B cell (primary cell): ENCODE data around the gene TMEM176A. TPM values are rescaled to one million over a fixed set of nuclear protein-coding genes. Genes with fewer than 3 reads are reported as not detected.

Experiments
- ATAC-seq: fragments of 200-7000 bp; cut with Tn5 transposase; one replicate; pipeline ENCODE4 v1.10.0; 2021; ENCODE audit warnings: low read depth, mild to moderate bottlenecking, moderate number of reproducible peaks, moderate library complexity
- CTCF ChIA-PET: fragments of 350-600 bp; sonication (Branson Sonifier 250); formaldehyde crosslinking; loops from one replicate; lab custom pipeline; 2021; ENCODE audit warnings: antibody characterized with exemption, inconsistent platforms; lab: Charles Lee
- POLR2A ChIA-PET: fragments of 350-600 bp; sonication (Branson Sonifier 250); formaldehyde crosslinking; loops from one replicate; lab custom pipeline; 2021; ENCODE audit warnings: antibody characterized with exemption; lab: Charles Lee
- DNase-seq: peaks from one replicate; pipeline ENCODE4 v3.0.0; 2013
- H2AFZ ChIP-seq: 2 replicates; pipeline ENCODE4 v1.6.1; 2012; ENCODE audit warnings: mild to moderate bottlenecking, low read depth, low read length; ENCODE audit not compliant: insufficient read depth, poor library complexity, severe bottlenecking
- H3K27ac ChIP-seq, 2 donors: 1 replicate in 1 of 2; 2 replicates in 1 of 2; pipeline ENCODE4 v1.5.1; 2012 to 2013; ENCODE audit warnings: low read length in 2 of 2, mild to moderate bottlenecking in 2 of 2, moderate library complexity in 1 of 2
- H3K27me3 ChIP-seq, 4 experiments: fragments of 200-600 bp in 1 of 4; sonication (generic) in 1 of 4; replicated peaks in 1 of 4; 1 replicate in 2 of 4; 2 replicates in 2 of 4; pipeline versions ENCODE4 v1.6.1 to v1.7.0; 2013 to 2016; ENCODE audit warnings: low read length in 3 of 4, mild to moderate bottlenecking in 2 of 4, mixed read lengths in 1 of 4, moderate library complexity in 1 of 4; ENCODE audit not compliant: insufficient read depth in 4 of 4, control insufficient read depth in 3 of 4; ENCODE audit errors: control extremely low read depth in 1 of 4
- H3K36me3 ChIP-seq, 2 experiments: replicated peaks in 1 of 2; 1 replicate in 1 of 2; 2 replicates in 1 of 2; pipeline versions ENCODE4 v1.6.1 to v1.7.1; 2013; ENCODE audit warnings: low read length in 1 of 2; ENCODE audit not compliant: insufficient read depth in 2 of 2, control insufficient read depth in 1 of 2; ENCODE audit errors: control extremely low read depth in 1 of 2, extremely low read depth in 1 of 2
- H3K4me1 ChIP-seq, 2 donors: fragments of 200-600 bp in 1 of 2; sonication (generic) in 1 of 2; 1 replicate in 1 of 2; 2 replicates in 1 of 2; pipeline versions ENCODE4 v1.5.1 to v1.6.1; 2013 to 2017; ENCODE audit warnings: low read length in 2 of 2; ENCODE audit not compliant: control insufficient read depth in 2 of 2, insufficient read depth in 2 of 2
- H3K4me2 ChIP-seq: replicated peaks from 2 replicates; pipeline ENCODE3; 2012; ENCODE audit warnings: mild to moderate bottlenecking, low read depth, low read length; ENCODE audit not compliant: poor library complexity, severe bottlenecking
- H3K4me3 ChIP-seq, 5 experiments: fragments of 200-600 bp in 1 of 5; sonication (generic) in 1 of 5; 1 replicate in 3 of 5; 2 replicates in 2 of 5; pipeline versions ENCODE4 v1.5.1 to v1.7.0; 2011 to 2016; ENCODE audit warnings: low read length in 4 of 5, mild to moderate bottlenecking in 4 of 5, low read depth in 2 of 5, control low read depth in 1 of 5, moderate library complexity in 1 of 5; ENCODE audit not compliant: insufficient read depth in 1 of 5; ENCODE audit errors: control extremely low read depth in 1 of 5, extremely low read depth in 1 of 5
- H3K79me2 ChIP-seq: fragments of 200-600 bp; sonication (generic); one replicate; pipeline ENCODE4 v1.6.0; 2016; ENCODE audit warnings: low read length; ENCODE audit not compliant: control insufficient read depth, insufficient read depth
- H3K9ac ChIP-seq: fragments of 200-600 bp; sonication (generic); 2 replicates; pipeline ENCODE4 v1.6.1; 2017; ENCODE audit warnings: mild to moderate bottlenecking, low read length, moderate library complexity
- H3K9me3 ChIP-seq, 3 donors: one replicate each; pipeline versions ENCODE4 v1.6.1 to v1.7.1; 2013; ENCODE audit warnings: low read length in 2 of 3; ENCODE audit not compliant: control insufficient read depth in 2 of 3, insufficient read depth in 1 of 3; ENCODE audit errors: control extremely low read depth in 1 of 3
- H4K20me1 ChIP-seq: 2 replicates; pipeline ENCODE4 v1.6.0; 2012; ENCODE audit warnings: mild to moderate bottlenecking, low read length; ENCODE audit not compliant: insufficient read depth, control insufficient read depth, poor library complexity, severe bottlenecking
- H3K27ac Mint-ChIP-seq: one replicate; pipeline ENCODE4 v1.8.0; 2021; ENCODE audit warnings: mixed read lengths
- H3K27me3 Mint-ChIP-seq: one replicate; pipeline ENCODE4 v1.8.0; 2021; ENCODE audit warnings: mixed read lengths
- H3K4me1 Mint-ChIP-seq: one replicate; pipeline ENCODE4 v1.8.0; 2021; ENCODE audit warnings: mixed read lengths
- H3K4me3 Mint-ChIP-seq: one replicate; pipeline ENCODE4 v1.8.0; 2021; ENCODE audit warnings: mixed read lengths
- H3K9me3 Mint-ChIP-seq: one replicate; pipeline ENCODE4 v1.8.0; 2022; ENCODE audit warnings: mixed read lengths; ENCODE audit not compliant: insufficient read depth
- CTCF ChIP-seq: fragments of 200-600 bp; IDR thresholded peaks from one replicate; pipeline ENCODE4 v1.8.0; 2022; ENCODE audit warnings: antibody characterized with exemption, mild to moderate bottlenecking
- EZH2 ChIP-seq: IDR thresholded peaks from 2 replicates; pipeline ENCODE4 v1.6.1; 2012; ENCODE audit warnings: borderline replicate concordance, low read depth, mild to moderate bottlenecking, moderate library complexity, low read length; ENCODE audit not compliant: insufficient read depth, poor library complexity, severe bottlenecking
- WGBS: methylation state at CpG from one replicate; pipeline ENCODE4 v1.1.5; 2013; ENCODE audit warnings: missing lambda C conversion rate; ENCODE audit not compliant: insufficient coverage; 5-methylcytosine and 5-hydroxymethylcytosine counted together
- intact Hi-C: fragments of 100-400 bp; cut with micrococcal nuclease; formaldehyde crosslinking; loops from one replicate; pipeline ENCODE4 v1.10.0; 2022
- polyA plus RNA-seq: library from polyadenylated mRNA; depleted of rRNA; stranded (reverse); fragments of >200 nt; gene quantifications from 2 replicates; pipeline ENCODE4 v1.2.3, GENCODE V29; 2012
- total RNA-seq, 2 donors: library from RNA; stranded (reverse); fragments of 120-200 nt in 1 of 2; gene quantifications; 1 replicate in 1 of 2; 2 replicates in 1 of 2; pipeline versions ENCODE4 v1.2.3 to v1.2.4, GENCODE V29; 2013 to 2022

TMEM176A gene
- total and polyA plus RNA-seq, 2 donors (not counting 1 experiment from before 2014, with no cell fraction given): 1.1 TPM; not detected in 1

- ChIA-PET POLR2A (no interaction called here), CTCF (no interaction called here)
- intact Hi-C loops: no loop called here
- Histone ChIP-seq H3K9me3 (peaks cover 0 to 1% (median 0%) of the 10 kb centered on the region in 3 donors), H3K9ac (no peak overlapping the region), H3K27me3 (peaks cover 0 to 14% (median 4%) of the 10 kb centered on the region in 4 experiments), H3K36me3 (no peaks in the 10 kb centered on the region), H2AFZ (no peak overlapping the region), H3K4me1 (no peaks in the 10 kb centered on the region), H4K20me1 (no peaks in the 10 kb centered on the region), H3K79me2 (no peaks in the 10 kb centered on the region), H3K4me3 (no peak overlapping the region), H3K4me2 (no peak overlapping the region), H3K27ac (no peak overlapping the region)
- Mint-ChIP-seq H3K27me3 (peaks cover 29% of the 10 kb centered on the region), H3K4me3 (no peak overlapping the region), H3K9me3 (no peaks in the 10 kb centered on the region), H3K4me1 (no peaks in the 10 kb centered on the region), H3K27ac (no peak overlapping the region)
- ATAC-seq: no peak
- DNase-seq: no peak
- TF ChIP-seq CTCF (no peak), EZH2 (no peak)
- WGBS: 86% methylated on average over 5 of the region's 6 CpGs
Measured at GRCh38 chr7:150835702-150836280, 35.2 kb downstream of the TMEM176A start.

GRCh38 chr7:150838965-150839650, 38.5 kb downstream of the TMEM176A start:
- H3K27ac Mint-ChIP-seq: no peak overlapping the region
- H3K4me2 ChIP-seq: no peak overlapping the region
- WGBS: 97% methylated on average over 6 of the region's 7 CpGs
- no peak overlapping the region for H3K4me3 Mint-ChIP-seq
- ATAC-seq (no peak), DNase-seq (no peak)
- intact Hi-C loops: no loop called here
- H3K4me1 ChIP-seq: no peaks in the 10 kb centered on the region
- H3K27me3 Mint-ChIP-seq: peaks cover 12% of the 10 kb centered on the region
- no peak overlapping the region for H3K4me3 ChIP-seq
- H3K9me3 Mint-ChIP-seq: no peaks in the 10 kb centered on the region
- H3K27me3 ChIP-seq: peaks cover 0 to 8% (median 0%) of the 10 kb centered on the region in 4 experiments
- no peak for TF ChIP-seq EZH2
- no peak for TF ChIP-seq CTCF
- H3K9me3 ChIP-seq: peaks cover 0 to 3% (median 0%) of the 10 kb centered on the region in 3 donors
- CTCF ChIA-PET: no interaction called here
- H3K4me1 Mint-ChIP-seq: no peaks in the 10 kb centered on the region
- no peak overlapping the region for H2AFZ ChIP-seq
- no peak overlapping the region for H3K27ac ChIP-seq
- POLR2A ChIA-PET: no interaction called here
- no peaks in the 10 kb centered on the region for H4K20me1 ChIP-seq
- H3K36me3 ChIP-seq: no peaks in the 10 kb centered on the region
- no peaks in the 10 kb centered on the region for H3K79me2 ChIP-seq
- no peak overlapping the region for H3K9ac ChIP-seq
